HepG2 (cell line): Measurements from ENCODE around the gene TMCC1. TPM values are rescaled to one million over a fixed set of nuclear protein-coding genes. Genes with fewer than 3 reads are reported as not detected.

Source experiments
- ATAC-seq: fragments of 200-7000 bp; cut with Tn5 transposase; 3 replicates; pipeline ENCODE4 v1.9.1; 2020; ENCODE audit warnings: mild to moderate bottlenecking, moderate library complexity
- BruUV-seq: library from RNA; stranded (reverse); fragments of 400-500 nt; replicated peaks from 2 replicates; lab custom pipeline; 2021; lab: Mats Ljungman, UMichigan
- CTCF ChIA-PET: fragments of 300-600 bp; formaldehyde crosslinking; extraction: SDS; loops from one replicate; lab custom pipeline; 2021; ENCODE audit warnings: low total read pairs, inconsistent platforms, low intra/inter-chr PET ratio; lab: Yijun Ruan, JAX
- POLR2A ChIA-PET: fragments of 350-600 bp; sonication (Branson Sonifier 250); formaldehyde crosslinking; loops from one replicate; lab custom pipeline; 2020; ENCODE audit warnings: antibody characterized with exemption, inconsistent platforms; lab: Yijun Ruan, JAX
- DNase-seq: peaks from one replicate; pipeline ENCODE4 v3.0.0-alpha.2; 2015; ENCODE audit warnings: low spot score
- FAIRE-seq: peaks from 3 replicates; lab custom pipeline; 2011; peaks lifted over from hg19 to GRCh38; lab: Jason Lieb, UNC
- H2AFZ ChIP-seq: one replicate; pipeline ENCODE4 v1.6.1; 2011; ENCODE audit warnings: low read length, inconsistent platforms
- H3K27ac ChIP-seq: fragments of 300-600 bp; 3 replicates; pipeline ENCODE4 v1.8.0; 2011; ENCODE audit warnings: mixed run types, mild to moderate bottlenecking, mixed read lengths, low read length, inconsistent platforms; ENCODE audit not compliant: insufficient read depth; ENCODE audit errors: extremely low read length
- H3K27me3 ChIP-seq, 2 experiments: fragments of 200-600 bp in 1 of 2; 2 replicates in 1 of 2; 3 replicates in 1 of 2; pipeline versions ENCODE4 v1.6.0 to v1.8.0; 2011; ENCODE audit warnings: low read length in 2 of 2, mild to moderate bottlenecking in 2 of 2, moderate library complexity in 2 of 2, inconsistent platforms in 1 of 2; ENCODE audit not compliant: insufficient read depth in 2 of 2, control insufficient read depth in 1 of 2
- H3K36me3 ChIP-seq, 2 experiments: fragments of 200-600 bp in 1 of 2; replicated peaks in 1 of 2; 2 replicates in 1 of 2; 3 replicates in 1 of 2; pipeline versions ENCODE4 v1.5.1 to v1.8.0; 2011; ENCODE audit warnings: low read length in 2 of 2, inconsistent platforms in 1 of 2; ENCODE audit not compliant: insufficient read depth in 2 of 2, control insufficient read depth in 1 of 2
- H3K4me1 ChIP-seq: 2 replicates; pipeline ENCODE4 v1.5.1; 2012; ENCODE audit warnings: low read length, inconsistent platforms; ENCODE audit not compliant: insufficient read depth
- H3K4me2 ChIP-seq: 2 replicates; pipeline ENCODE4 v1.6.0; 2011; ENCODE audit warnings: low read depth, low read length, inconsistent platforms
- H3K4me3 ChIP-seq, 3 experiments: fragments of 200-600 bp in 1 of 3; sonication (generic), shearing (Covaris generic) in 1 of 3; replicated peaks in 1 of 3; 2 replicates each; pipeline ENCODE4 v1.5.1; 2011 to 2016; ENCODE audit warnings: low read length in 3 of 3, inconsistent platforms in 2 of 3, low read depth in 2 of 3, mild to moderate bottlenecking in 2 of 3, control low read depth in 1 of 3, mixed read lengths in 1 of 3; ENCODE audit not compliant: insufficient read depth in 1 of 3
- H3K79me2 ChIP-seq: one replicate; pipeline ENCODE4 v1.6.1; 2011; ENCODE audit warnings: low read length, inconsistent platforms; ENCODE audit not compliant: insufficient read depth
- H3K9ac ChIP-seq: 2 replicates; pipeline ENCODE4 v1.6.0; 2011; ENCODE audit warnings: mild to moderate bottlenecking, low read depth, low read length, inconsistent platforms; ENCODE audit not compliant: insufficient read depth
- H3K9me3 ChIP-seq: 2 replicates; pipeline ENCODE4 v1.5.1; 2012; ENCODE audit warnings: mild to moderate bottlenecking, low read length
- H4K20me1 ChIP-seq: 2 replicates; pipeline ENCODE4 v1.6.0; 2011; ENCODE audit warnings: inconsistent platforms, mild to moderate bottlenecking, low read length, moderate library complexity; ENCODE audit not compliant: insufficient read depth
- CHD2 ChIP-seq: IDR thresholded peaks from 2 replicates; pipeline ENCODE4 v1.6.1; 2011; ENCODE audit warnings: low read depth, low read length, improper control_type of control experiment
- DR1 ChIP-seq: sonication (generic); formaldehyde crosslinking; IDR thresholded peaks from 2 replicates; pipeline ENCODE4 v1.8.0; 2021; ENCODE audit warnings: mild to moderate bottlenecking, missing genetic modification reagents, inconsistent platforms
- HES4 ChIP-seq: sonication (generic); formaldehyde crosslinking; IDR thresholded peaks from 2 replicates; pipeline ENCODE4 v1.9.0; 2021; ENCODE audit warnings: mild to moderate bottlenecking, missing genetic modification reagents, borderline replicate concordance
- JDP2 ChIP-seq: sonication (generic); formaldehyde crosslinking; IDR thresholded peaks from 2 replicates; pipeline ENCODE4 v1.8.1; 2022; ENCODE audit warnings: missing genetic modification reagents, borderline replicate concordance
- JUNB ChIP-seq: sonication (generic); formaldehyde crosslinking; IDR thresholded peaks from 2 replicates; pipeline ENCODE4 v1.8.0; 2022; ENCODE audit warnings: missing genetic modification reagents, mild to moderate bottlenecking, borderline replicate concordance
- MBD4 ChIP-seq: IDR thresholded peaks from 2 replicates; pipeline ENCODE4 v1.6.1; 2012; ENCODE audit warnings: low read length, inconsistent platforms, borderline replicate concordance
- TCF7L2 ChIP-seq: IDR thresholded peaks from 2 replicates; pipeline ENCODE4 v1.6.1; 2011; ENCODE audit warnings: mild to moderate bottlenecking, low read depth, low read length, moderate library complexity
- TRIM24 ChIP-seq: sonication (generic); formaldehyde crosslinking; IDR thresholded peaks from 2 replicates; pipeline ENCODE4 v1.8.0; 2022; ENCODE audit warnings: mild to moderate bottlenecking, missing genetic modification reagents
- YEATS2 ChIP-seq: sonication (generic); formaldehyde crosslinking; IDR thresholded peaks from 2 replicates; pipeline ENCODE4 v1.4.0; 2020; ENCODE audit warnings: missing genetic modification reagents, borderline replicate concordance
- ZNF335 ChIP-seq: sonication (generic); formaldehyde crosslinking; IDR thresholded peaks from 2 replicates; pipeline ENCODE4 v1.4.0; 2020; ENCODE audit warnings: missing genetic modification reagents
- ZNF891 ChIP-seq: sonication (generic); formaldehyde crosslinking; IDR thresholded peaks from 2 replicates; pipeline ENCODE4 v1.5.0; 2020; ENCODE audit warnings: mild to moderate bottlenecking, missing genetic modification reagents
- WGBS: methylation state at CpG from one replicate; pipeline ENCODE4 v1.1.6; 2017; ENCODE audit warnings: low lambda C conversion rate; 5-methylcytosine and 5-hydroxymethylcytosine counted together
- in situ Hi-C: cut with HindIII; loops from 2 replicates; pipeline ENCODE4 v1.10.0; 2017; ENCODE audit warnings: low pct_unique_long_range_greater_than_20kb; ENCODE audit not compliant: extremely low pct_ligation_motif_present
- intact Hi-C: fragments of 100-400 bp; cut with micrococcal nuclease; formaldehyde crosslinking; loops from one replicate; pipeline ENCODE4 v1.10.0; 2022; ENCODE audit not compliant: unreplicated experiment
- polyA plus RNA-seq, 8 experiments: library from polyadenylated mRNA; depleted of rRNA in 3 of 8; stranded (reverse) in 7 of 8; unstranded in 1 of 8; fragments of >200 nt; fragmentation: Illumina TruSeq in 4 of 8; extraction: Trizol in 4 of 8; gene quantifications; 2 replicates each; pipeline versions ENCODE4 v1.2.1 to v1.2.3, GENCODE V29; 2011 to 2016; ENCODE audit warnings: low read depth in 4 of 8, missing spikeins in 1 of 8, mixed read lengths in 1 of 8; ENCODE audit not compliant: insufficient read depth in 1 of 8
- total RNA-seq, 5 experiments: library from RNA; depleted of rRNA; stranded (reverse); fragments of >200 nt; fragmentation: Illumina TruSeq; extraction: Trizol; gene quantifications; 2 replicates each; pipeline ENCODE4 v1.2.3, GENCODE V29; 2016; ENCODE audit warnings: low read depth in 1 of 5
- TF ChIP-seq, protein P1 (sequence below): sonication (generic); formaldehyde crosslinking; IDR thresholded peaks from 2 replicates; pipeline ENCODE4 v1.4.0; 2020; ENCODE audit warnings: low read depth, mild to moderate bottlenecking, missing genetic modification reagents
- TF ChIP-seq, protein P2 (sequence below): sonication (generic); formaldehyde crosslinking; IDR thresholded peaks from 2 replicates; pipeline ENCODE4 v1.8.0; 2022; ENCODE audit warnings: mild to moderate bottlenecking, missing genetic modification reagents, borderline replicate concordance
- TF ChIP-seq, protein P3 (sequence below): sonication (generic); formaldehyde crosslinking; IDR thresholded peaks from 2 replicates; pipeline ENCODE4 v1.5.1; 2020; ENCODE audit warnings: missing genetic modification reagents, mild to moderate bottlenecking, borderline replicate concordance
- TF ChIP-seq, protein P4 (sequence below): sonication (generic); formaldehyde crosslinking; IDR thresholded peaks from 2 replicates; pipeline ENCODE4 v1.4.0; 2020; ENCODE audit warnings: missing genetic modification reagents, mild to moderate bottlenecking, borderline replicate concordance

TMCC1 gene
- total and polyA plus RNA-seq, 2 of the 13 experiments (the other 11 are each of a cell fraction or from before 2014, with no cell fraction given), result 12.1 to 264 TPM

DNA sequence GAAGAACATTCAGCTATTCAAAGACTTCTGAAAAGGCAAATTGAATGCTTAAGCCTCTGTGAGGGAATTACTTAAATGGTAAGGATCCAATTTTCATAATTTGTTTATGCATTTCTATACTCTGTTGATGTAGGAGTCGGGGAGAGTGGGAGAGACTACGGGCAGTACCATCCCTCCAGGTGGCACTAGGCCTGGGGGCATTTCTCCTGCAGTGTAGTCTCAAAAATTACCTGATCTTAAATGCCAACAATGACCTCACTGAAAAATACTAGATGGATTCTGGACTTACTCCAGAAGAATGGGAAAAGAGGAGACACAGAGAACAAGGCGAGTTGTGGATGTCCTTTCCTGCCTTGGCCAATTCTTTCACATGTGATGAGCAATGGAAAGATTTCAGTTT is 209.2 kb downstream of the TMCC1 start (continued):
- TF ChIP-seq, protein P1, sequence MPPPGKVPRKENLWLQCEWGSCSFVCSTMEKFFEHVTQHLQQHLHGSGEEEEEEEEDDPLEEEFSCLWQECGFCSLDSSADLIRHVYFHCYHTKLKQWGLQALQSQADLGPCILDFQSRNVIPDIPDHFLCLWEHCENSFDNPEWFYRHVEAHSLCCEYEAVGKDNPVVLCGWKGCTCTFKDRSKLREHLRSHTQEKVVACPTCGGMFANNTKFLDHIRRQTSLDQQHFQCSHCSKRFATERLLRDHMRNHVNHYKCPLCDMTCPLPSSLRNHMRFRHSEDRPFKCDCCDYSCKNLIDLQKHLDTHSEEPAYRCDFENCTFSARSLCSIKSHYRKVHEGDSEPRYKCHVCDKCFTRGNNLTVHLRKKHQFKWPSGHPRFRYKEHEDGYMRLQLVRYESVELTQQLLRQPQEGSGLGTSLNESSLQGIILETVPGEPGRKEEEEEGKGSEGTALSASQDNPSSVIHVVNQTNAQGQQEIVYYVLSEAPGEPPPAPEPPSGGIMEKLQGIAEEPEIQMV (CRISPR knock-in tag), result no peak
- TF ChIP-seq CHD2 (no peak), TCF7L2 (no peak), JDP2 (CRISPR knock-in tag) (no peak), ZNF335 (CRISPR knock-in tag) (no peak), JUNB (no peak)
- TF ChIP-seq, protein P2, sequence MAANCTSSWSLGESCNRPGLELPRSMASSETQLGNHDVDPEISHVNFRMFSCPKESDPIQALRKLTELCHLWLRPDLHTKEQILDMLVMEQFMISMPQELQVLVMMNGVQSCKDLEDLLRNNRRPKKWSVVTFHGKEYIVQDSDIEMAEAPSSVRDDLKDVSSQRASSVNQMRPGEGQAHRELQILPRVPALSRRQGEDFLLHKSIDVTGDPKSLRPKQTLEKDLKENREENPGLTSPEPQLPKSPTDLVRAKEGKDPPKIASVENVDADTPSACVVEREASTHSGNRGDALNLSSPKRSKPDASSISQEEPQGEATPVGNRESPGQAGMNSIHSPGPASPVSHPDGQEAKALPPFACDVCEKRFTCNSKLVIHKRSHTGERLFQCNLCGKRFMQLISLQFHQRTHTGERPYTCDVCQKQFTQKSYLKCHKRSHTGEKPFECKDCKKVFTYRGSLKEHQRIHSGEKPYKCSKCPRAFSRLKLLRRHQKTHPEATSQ (CRISPR knock-in tag), result no peak
- TF ChIP-seq, protein P3, sequence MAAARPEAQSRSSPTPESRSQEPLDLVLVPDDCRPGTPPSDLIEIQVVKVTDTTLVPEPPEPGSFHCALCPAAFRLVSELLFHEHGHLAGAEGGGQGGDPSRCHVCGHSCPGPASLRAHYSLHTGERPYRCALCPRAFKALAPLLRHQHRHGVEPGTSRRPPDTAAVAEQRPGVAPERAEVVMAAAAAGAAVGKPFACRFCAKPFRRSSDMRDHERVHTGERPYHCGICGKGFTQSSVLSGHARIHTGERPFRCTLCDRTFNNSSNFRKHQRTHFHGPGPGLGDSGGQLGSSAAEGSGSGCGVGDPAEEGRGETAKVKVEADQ (CRISPR knock-in tag), result no peak

DNA sequence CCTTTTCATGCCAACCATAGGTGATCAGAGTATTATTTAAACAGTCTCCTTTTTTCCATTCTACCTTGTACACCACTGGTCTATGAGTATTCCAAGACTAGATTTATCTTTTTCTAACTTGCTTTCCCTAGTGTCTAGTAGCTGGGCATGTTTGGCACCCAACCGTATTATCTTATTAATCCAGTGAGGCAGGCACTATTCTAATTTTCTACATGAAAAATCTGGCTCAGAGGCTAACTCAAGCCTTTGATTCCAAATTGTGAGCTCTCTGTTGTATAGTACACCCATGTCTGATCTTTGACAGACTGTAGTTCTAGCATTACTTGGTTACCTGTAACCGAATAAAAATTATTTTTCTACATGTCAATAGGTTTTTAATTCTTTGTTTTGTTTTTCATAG is 210.3 kb downstream of the TMCC1 start:
- no peaks in the 10 kb centered on the region; a peak in 1 of 5 replicates for H3K27me3 ChIP-seq
- ChIA-PET CTCF (no interaction called here), POLR2A (no interaction called here)
- no peaks in the 10 kb centered on the region; a peak in 2 of 5 replicates for H3K36me3 ChIP-seq
- no TSS peak for BruUV-seq
- no peak overlapping the region; a peak in 1 of 6 replicates for H3K4me3 ChIP-seq
- no peak for FAIRE-seq
- H2AFZ ChIP-seq, result no peak overlapping the region
- no peak for DNase-seq
- in situ Hi-C loops, result no loop called here
- no peak for ATAC-seq
- WGBS, result 91% methylated on average over 2 of the region's 2 CpGs
- H3K9me3 ChIP-seq, result no peaks in the 10 kb centered on the region
- no peak overlapping the region for H3K9ac ChIP-seq
- H3K27ac ChIP-seq, result no peak overlapping the region
- peaks cover 83% of the 10 kb centered on the region for H3K79me2 ChIP-seq
- peak overlapping the region; percentile 78; the same call in 1 of the 2 replicates for H3K4me2 ChIP-seq
- H4K20me1 ChIP-seq, result 0 out of 2 replicates have a peak, but pooled peaks cover 7% of the 10 kb centered on the region
- intact Hi-C loops, result no loop called here
- peaks cover 50% of the 10 kb centered on the region for H3K4me1 ChIP-seq
- no peak for TF ChIP-seq ZNF891 (CRISPR knock-in tag)
- TF ChIP-seq HES4 (CRISPR knock-in tag), result no peak
- TF ChIP-seq YEATS2, result no peak
- no peak for TF ChIP-seq MBD4
- TF ChIP-seq, protein P4, sequence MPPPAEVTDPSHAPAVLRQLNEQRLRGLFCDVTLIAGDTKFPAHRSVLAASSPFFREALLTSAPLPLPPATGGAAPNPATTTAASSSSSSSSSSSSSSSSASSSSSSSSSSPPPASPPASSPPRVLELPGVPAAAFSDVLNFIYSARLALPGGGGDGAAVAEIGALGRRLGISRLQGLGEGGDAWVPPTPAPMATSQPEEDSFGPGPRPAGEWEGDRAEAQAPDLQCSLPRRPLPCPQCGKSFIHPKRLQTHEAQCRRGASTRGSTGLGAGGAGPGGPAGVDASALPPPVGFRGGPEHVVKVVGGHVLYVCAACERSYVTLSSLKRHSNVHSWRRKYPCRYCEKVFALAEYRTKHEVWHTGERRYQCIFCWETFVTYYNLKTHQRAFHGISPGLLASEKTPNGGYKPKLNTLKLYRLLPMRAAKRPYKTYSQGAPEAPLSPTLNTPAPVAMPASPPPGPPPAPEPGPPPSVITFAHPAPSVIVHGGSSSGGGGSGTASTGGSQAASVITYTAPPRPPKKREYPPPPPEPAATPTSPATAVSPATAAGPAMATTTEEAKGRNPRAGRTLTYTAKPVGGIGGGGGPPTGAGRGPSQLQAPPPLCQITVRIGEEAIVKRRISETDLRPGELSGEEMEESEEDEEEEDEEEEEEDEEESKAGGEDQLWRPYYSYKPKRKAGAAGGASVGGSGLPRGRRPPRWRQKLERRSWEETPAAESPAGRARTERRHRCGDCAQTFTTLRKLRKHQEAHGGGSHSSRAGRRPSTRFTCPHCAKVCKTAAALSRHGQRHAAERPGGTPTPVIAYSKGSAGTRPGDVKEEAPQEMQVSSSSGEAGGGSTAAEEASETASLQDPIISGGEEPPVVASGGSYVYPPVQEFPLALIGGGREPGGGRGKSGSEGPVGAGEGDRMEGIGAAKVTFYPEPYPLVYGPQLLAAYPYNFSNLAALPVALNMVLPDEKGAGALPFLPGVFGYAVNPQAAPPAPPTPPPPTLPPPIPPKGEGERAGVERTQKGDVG, result no peak
- TF ChIP-seq DR1, result no peak
- no peak for TF ChIP-seq TRIM24 (CRISPR knock-in tag)
